Neural progenitor cell (in vitro differentiated cells): Measurements from ENCODE around the gene NARS2. TPM values are rescaled to one million over a fixed set of nuclear protein-coding genes. Genes with fewer than 3 reads are reported as not detected.

ENCODE experiments used
- DNase-seq: peaks from one replicate; pipeline ENCODE4 v3.0.0-alpha.2; 2016; ENCODE audit warnings: low spot score
- H2AFZ ChIP-seq: fragments of 200-600 bp; sonication (generic); replicated peaks from 2 replicates; pipeline ENCODE4 v1.6.1; 2016; ENCODE audit warnings: antibody characterized with exemption
- H3F3A ChIP-seq: fragments of 200-600 bp; sonication (generic); 2 replicates; pipeline ENCODE4 v1.6.1; 2016; ENCODE audit warnings: antibody characterized with exemption, low read depth
- H3K27ac ChIP-seq: fragments of 200-600 bp; sonication (generic); 2 replicates; pipeline ENCODE4 v1.5.1; 2016; ENCODE audit warnings: mild to moderate bottlenecking
- H3K27me3 ChIP-seq: fragments of 200-600 bp; sonication (generic); 2 replicates; pipeline ENCODE4 v1.6.1; 2016; ENCODE audit warnings: mild to moderate bottlenecking, moderate library complexity
- H3K36me3 ChIP-seq: fragments of 200-600 bp; sonication (generic); 2 replicates; pipeline ENCODE4 v1.5.1; 2016
- H3K4me1 ChIP-seq: fragments of 200-600 bp; sonication (generic); 2 replicates; pipeline ENCODE4 v1.6.1; 2016; ENCODE audit warnings: mixed run types
- H3K4me2 ChIP-seq: fragments of 200-600 bp; sonication (generic); 2 replicates; pipeline ENCODE4 v1.6.1; 2016
- H3K4me3 ChIP-seq: fragments of 200-600 bp; sonication (generic); 2 replicates; pipeline ENCODE4 v1.5.1; 2016
- H3K79me2 ChIP-seq: fragments of 200-600 bp; sonication (generic); 2 replicates; pipeline ENCODE4 v1.6.1; 2016; ENCODE audit warnings: low read depth
- H3K9ac ChIP-seq: fragments of 200-600 bp; sonication (generic); 2 replicates; pipeline ENCODE4 v1.6.1; 2016
- H3K9me3 ChIP-seq: fragments of 200-600 bp; sonication (generic); 2 replicates; pipeline ENCODE4 v1.5.1; 2016; ENCODE audit warnings: low read depth
- H4K20me1 ChIP-seq: fragments of 200-600 bp; sonication (generic); 2 replicates; pipeline ENCODE4 v1.6.1; 2016; ENCODE audit warnings: low read depth
- H3K27ac Mint-ChIP-seq: 3 replicates; pipeline ENCODE4 v1.8.0; 2021; ENCODE audit warnings: mixed read lengths
- H3K27me3 Mint-ChIP-seq: 2 replicates; pipeline ENCODE4 v1.8.0; 2022; ENCODE audit warnings: low read depth, mild to moderate bottlenecking, inconsistent platforms, moderate library complexity, mixed read lengths; ENCODE audit not compliant: insufficient read depth
- H3K36me3 Mint-ChIP-seq: 3 replicates; pipeline ENCODE4 v1.8.0; 2021; ENCODE audit warnings: mixed read lengths
- H3K4me1 Mint-ChIP-seq: 3 replicates; pipeline ENCODE4 v1.8.0; 2021; ENCODE audit warnings: mixed read lengths
- H3K4me3 Mint-ChIP-seq: 3 replicates; pipeline ENCODE4 v1.8.0; 2021; ENCODE audit warnings: mild to moderate bottlenecking, moderate library complexity, mixed read lengths
- H3K9me3 Mint-ChIP-seq: 3 replicates; pipeline ENCODE4 v1.8.0; 2020; ENCODE audit warnings: mixed read lengths
- EZH2 ChIP-seq: fragments of 200-600 bp; sonication (generic); IDR thresholded peaks from 2 replicates; pipeline ENCODE4 v1.6.1; 2017; ENCODE audit warnings: antibody characterized with exemption, mild to moderate bottlenecking, moderate library complexity
- EZH2phosphoT487 ChIP-seq: fragments of 200-600 bp; sonication (generic); IDR thresholded peaks from 2 replicates; pipeline ENCODE4 v1.6.1; 2017; ENCODE audit warnings: antibody characterized with exemption
- total RNA-seq: library from RNA; depleted of rRNA; stranded (reverse); fragments of >200 nt; gene quantifications from 2 replicates; pipeline ENCODE4 v1.2.3, GENCODE V29; 2015; ENCODE audit warnings: low replicate concordance
- TF ChIP-seq, protein P1 (sequence below): fragments of 200-600 bp; sonication (generic); IDR thresholded peaks from 2 replicates; pipeline ENCODE4 v1.5.1; 2017; ENCODE audit warnings: antibody characterized with exemption, mild to moderate bottlenecking

The NARS2 gene
- total RNA-seq, 1 donor from 2014 or later = 53.0 TPM

DNA sequence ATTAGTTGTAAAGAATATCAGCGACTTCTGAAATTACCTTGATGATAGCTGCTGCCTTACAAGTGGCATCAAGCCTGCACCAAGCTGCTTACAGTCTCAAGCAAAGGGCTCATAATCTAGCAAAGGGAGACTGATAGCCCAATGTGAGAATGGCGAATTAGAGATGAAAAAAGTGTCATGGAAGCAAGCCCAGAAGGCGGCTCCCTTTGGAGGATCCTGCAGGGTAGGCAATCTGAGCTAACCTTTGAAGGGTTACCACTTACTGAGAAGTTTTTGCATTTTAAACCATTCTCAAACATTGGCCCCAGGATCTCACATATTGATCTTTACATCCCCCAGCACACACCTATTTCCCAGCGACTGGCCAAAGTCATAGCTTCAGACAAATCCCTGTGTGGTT, 175.5 kb downstream of the NARS2 start:
- Histone ChIP-seq H4K20me1 (peaks cover 33% of the 10 kb centered on the region), H3F3A (peaks cover 5% of the 10 kb centered on the region), H3K4me3 (no peak overlapping the region), H3K4me1 (peaks cover 29% of the 10 kb centered on the region), H3K36me3 (no peaks in the 10 kb centered on the region), H3K9me3 (no peaks in the 10 kb centered on the region), H3K27ac (no peak overlapping the region), H3K79me2 (peaks cover 70% of the 10 kb centered on the region), H3K9ac (no peak overlapping the region), H3K27me3 (no peaks in the 10 kb centered on the region), H2AFZ (no peak overlapping the region), H3K4me2 (peak overlapping the region; percentile 1)
- TF ChIP-seq, protein P1, sequence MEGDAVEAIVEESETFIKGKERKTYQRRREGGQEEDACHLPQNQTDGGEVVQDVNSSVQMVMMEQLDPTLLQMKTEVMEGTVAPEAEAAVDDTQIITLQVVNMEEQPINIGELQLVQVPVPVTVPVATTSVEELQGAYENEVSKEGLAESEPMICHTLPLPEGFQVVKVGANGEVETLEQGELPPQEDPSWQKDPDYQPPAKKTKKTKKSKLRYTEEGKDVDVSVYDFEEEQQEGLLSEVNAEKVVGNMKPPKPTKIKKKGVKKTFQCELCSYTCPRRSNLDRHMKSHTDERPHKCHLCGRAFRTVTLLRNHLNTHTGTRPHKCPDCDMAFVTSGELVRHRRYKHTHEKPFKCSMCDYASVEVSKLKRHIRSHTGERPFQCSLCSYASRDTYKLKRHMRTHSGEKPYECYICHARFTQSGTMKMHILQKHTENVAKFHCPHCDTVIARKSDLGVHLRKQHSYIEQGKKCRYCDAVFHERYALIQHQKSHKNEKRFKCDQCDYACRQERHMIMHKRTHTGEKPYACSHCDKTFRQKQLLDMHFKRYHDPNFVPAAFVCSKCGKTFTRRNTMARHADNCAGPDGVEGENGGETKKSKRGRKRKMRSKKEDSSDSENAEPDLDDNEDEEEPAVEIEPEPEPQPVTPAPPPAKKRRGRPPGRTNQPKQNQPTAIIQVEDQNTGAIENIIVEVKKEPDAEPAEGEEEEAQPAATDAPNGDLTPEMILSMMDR = no peak
- H3K27me3 Mint-ChIP-seq = no peaks in the 10 kb centered on the region
- H3K9me3 Mint-ChIP-seq = peaks cover 4% of the 10 kb centered on the region
- no peak for DNase-seq
- H3K36me3 Mint-ChIP-seq = no peaks in the 10 kb centered on the region
- peaks cover 20% of the 10 kb centered on the region for H3K4me1 Mint-ChIP-seq
- H3K4me3 Mint-ChIP-seq = no peak overlapping the region
- no peak overlapping the region for H3K27ac Mint-ChIP-seq

- peaks cover 29% of the 10 kb centered on the region for H3K4me1 ChIP-seq
- peak overlapping the region; percentile 1 for H3K4me2 ChIP-seq
- H3K4me3 ChIP-seq = no peak overlapping the region
- H3K27ac Mint-ChIP-seq = no peak overlapping the region
- no peaks in the 10 kb centered on the region for H3K27me3 Mint-ChIP-seq
- no peak overlapping the region for H3K9ac ChIP-seq
- no peak overlapping the region for H3K4me3 Mint-ChIP-seq
- H3K36me3 Mint-ChIP-seq = no peaks in the 10 kb centered on the region
- no peaks in the 10 kb centered on the region for H3K27me3 ChIP-seq
- peaks cover 21% of the 10 kb centered on the region for H3K4me1 Mint-ChIP-seq
- H3F3A ChIP-seq = peaks cover 5% of the 10 kb centered on the region
- peaks cover 33% of the 10 kb centered on the region for H4K20me1 ChIP-seq
- no peaks in the 10 kb centered on the region for H3K36me3 ChIP-seq
- H3K27ac ChIP-seq = no peak overlapping the region
- TF ChIP-seq, protein P1 = no peak
- TF ChIP-seq EZH2phosphoT487 (no peak), EZH2 (no peak)
- no peaks in the 10 kb centered on the region for H3K9me3 ChIP-seq
- peaks cover 4% of the 10 kb centered on the region for H3K9me3 Mint-ChIP-seq
- peaks cover 70% of the 10 kb centered on the region for H3K79me2 ChIP-seq
- no peak for DNase-seq
- H2AFZ ChIP-seq = no peak overlapping the region
These were observed 175.9 kb downstream of the NARS2 start for GRCh38 chr11:78398715-78399114.

DNA sequence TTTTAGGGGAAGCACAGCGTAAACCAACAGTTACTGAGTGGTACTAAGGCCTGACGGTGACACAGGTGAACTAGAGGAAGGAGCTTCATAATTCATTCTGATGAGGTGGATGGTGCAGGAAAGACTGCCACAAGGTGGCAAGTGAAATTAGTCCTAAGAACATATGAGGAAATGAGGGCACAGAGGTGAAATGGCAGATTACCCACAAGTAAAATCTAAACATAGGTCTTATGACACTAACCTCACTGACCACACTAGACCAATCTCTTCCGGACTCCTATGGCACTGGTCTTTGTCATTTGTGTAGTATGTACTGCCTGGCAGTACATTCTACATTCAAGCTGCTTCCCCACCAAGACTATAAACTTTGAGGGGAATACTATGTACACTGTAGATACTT, 177.3 kb downstream of the NARS2 start:
- H3K4me1 Mint-ChIP-seq = peaks cover 31% of the 10 kb centered on the region
- no peak for DNase-seq
- Histone ChIP-seq H3K27ac (no peak overlapping the region), H2AFZ (no peak overlapping the region), H3K27me3 (no peaks in the 10 kb centered on the region), H3K9me3 (no peaks in the 10 kb centered on the region), H3K9ac (no peak overlapping the region), H3K4me1 (peaks cover 36% of the 10 kb centered on the region), H3F3A (peaks cover 5% of the 10 kb centered on the region), H3K4me2 (no peak overlapping the region), H4K20me1 (peaks cover 33% of the 10 kb centered on the region), H3K79me2 (peaks cover 70% of the 10 kb centered on the region), H3K4me3 (no peak overlapping the region), H3K36me3 (no peaks in the 10 kb centered on the region)
- no peak overlapping the region for H3K27ac Mint-ChIP-seq
- TF ChIP-seq, protein P1 = no peak
- TF ChIP-seq EZH2phosphoT487 (no peak), EZH2 (no peak)
- H3K4me3 Mint-ChIP-seq = no peak overlapping the region
- H3K36me3 Mint-ChIP-seq = peaks cover 3% of the 10 kb centered on the region
- no peaks in the 10 kb centered on the region for H3K27me3 Mint-ChIP-seq
- H3K9me3 Mint-ChIP-seq = no peaks in the 10 kb centered on the region
